Tibial nerve (tissue), 4 donors: ENCODE data around the gene GRHL1. TPM values are rescaled to one million over a fixed set of nuclear protein-coding genes. Genes with fewer than 3 reads are reported as not detected.

Source experiments
- DNase-seq, 2 donors: peaks; one replicate each; pipeline ENCODE4 v3.0.0-alpha.2; 2019; ENCODE audit warnings: low spot score in 2 of 2
- H3K27ac ChIP-seq, 4 donors: fragments of 200-600 bp; sonication (generic) in 3 of 4; one replicate each; pipeline ENCODE4 v1.5.1; 2017 to 2019; ENCODE audit warnings: mild to moderate bottlenecking in 1 of 4
- H3K27me3 ChIP-seq, 2 donors: fragments of 200-600 bp; sonication (generic) in 1 of 2; one replicate each; pipeline versions ENCODE4 v1.5.1 to v1.6.0; 2017 to 2019
- H3K36me3 ChIP-seq, 3 donors: fragments of 200-600 bp; sonication (generic); one replicate each; pipeline ENCODE4 v1.5.1; 2018 to 2019
- H3K4me1 ChIP-seq, 4 donors: fragments of 200-600 bp; sonication (generic) in 3 of 4; one replicate each; pipeline ENCODE4 v1.5.1; 2017 to 2019
- H3K4me3 ChIP-seq, 4 donors: fragments of 200-600 bp; sonication (generic) in 3 of 4; one replicate each; pipeline ENCODE4 v1.5.1; 2017 to 2019; ENCODE audit warnings: mild to moderate bottlenecking in 1 of 4, moderate library complexity in 1 of 4
- H3K9me3 ChIP-seq, 4 donors: fragments of 200-600 bp; sonication (generic) in 3 of 4; one replicate each; pipeline ENCODE4 v1.5.1; 2017 to 2019
- EP300 ChIP-seq, 2 donors: sonication (generic); formaldehyde crosslinking; IDR thresholded peaks; one replicate each; pipeline ENCODE4 v1.6.1; 2017; ENCODE audit warnings: antibody characterized with exemption in 2 of 2, mild to moderate bottlenecking in 1 of 2
- POLR2A ChIP-seq, 2 donors: fragments of 450-650 bp; IDR thresholded peaks; one replicate each; pipeline ENCODE4 v1.6.1; 2017; ENCODE audit warnings: antibody characterized with exemption in 2 of 2, mild to moderate bottlenecking in 2 of 2, moderate library complexity in 2 of 2
- WGBS, 2 donors: methylation state at CpG; one replicate each; pipeline ENCODE4 v1.1.5; 2018; 5-methylcytosine and 5-hydroxymethylcytosine counted together
- total RNA-seq, 4 donors: library from RNA; depleted of rRNA; stranded (reverse); fragments of >200 nt; gene quantifications; one replicate each; pipeline ENCODE4 v1.1.0, GENCODE V29; 2016
- TF ChIP-seq, protein P1 (sequence below), 5 experiments: fragments of 200-600 bp in 3 of 5; fragments of 450-650 bp in 2 of 5; sonication (generic) in 3 of 5; IDR thresholded peaks; one replicate each; pipeline ENCODE4 v1.5.1; 2016 to 2019; ENCODE audit warnings: antibody characterized with exemption in 5 of 5, mild to moderate bottlenecking in 3 of 5, moderate library complexity in 2 of 5

GRHL1 gene
- total RNA-seq, 4 donors from 2014 or later = 0.66 to 4.2 (median 2.3) TPM; not detected in 1

GRCh38 chr2:10022445-10022844 is 71.0 kb downstream of the GRHL1 start:
- H3K27me3 ChIP-seq = no peaks in the 10 kb centered on the region
- WGBS, 2 donors = 93 to 94% methylated on average over 4 of the region's 4 CpGs
- H3K27ac ChIP-seq = no peak overlapping the region
- no peak overlapping the region for H3K4me3 ChIP-seq
- TF ChIP-seq POLR2A (IDR thresholded peaks at IDR 0.05) (no peak), EP300 (IDR thresholded peaks at IDR 0.05) (no peak)
- TF ChIP-seq, protein P1, sequence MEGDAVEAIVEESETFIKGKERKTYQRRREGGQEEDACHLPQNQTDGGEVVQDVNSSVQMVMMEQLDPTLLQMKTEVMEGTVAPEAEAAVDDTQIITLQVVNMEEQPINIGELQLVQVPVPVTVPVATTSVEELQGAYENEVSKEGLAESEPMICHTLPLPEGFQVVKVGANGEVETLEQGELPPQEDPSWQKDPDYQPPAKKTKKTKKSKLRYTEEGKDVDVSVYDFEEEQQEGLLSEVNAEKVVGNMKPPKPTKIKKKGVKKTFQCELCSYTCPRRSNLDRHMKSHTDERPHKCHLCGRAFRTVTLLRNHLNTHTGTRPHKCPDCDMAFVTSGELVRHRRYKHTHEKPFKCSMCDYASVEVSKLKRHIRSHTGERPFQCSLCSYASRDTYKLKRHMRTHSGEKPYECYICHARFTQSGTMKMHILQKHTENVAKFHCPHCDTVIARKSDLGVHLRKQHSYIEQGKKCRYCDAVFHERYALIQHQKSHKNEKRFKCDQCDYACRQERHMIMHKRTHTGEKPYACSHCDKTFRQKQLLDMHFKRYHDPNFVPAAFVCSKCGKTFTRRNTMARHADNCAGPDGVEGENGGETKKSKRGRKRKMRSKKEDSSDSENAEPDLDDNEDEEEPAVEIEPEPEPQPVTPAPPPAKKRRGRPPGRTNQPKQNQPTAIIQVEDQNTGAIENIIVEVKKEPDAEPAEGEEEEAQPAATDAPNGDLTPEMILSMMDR (IDR thresholded peaks at IDR 0.05) = no peak
- DNase-seq = no peak
- no peaks in the 10 kb centered on the region for H3K4me1 ChIP-seq
- no peaks in the 10 kb centered on the region for H3K9me3 ChIP-seq
- H3K36me3 ChIP-seq = no peaks in the 10 kb centered on the region

- H3K9me3 ChIP-seq = no peaks in the 10 kb centered on the region
- no peaks in the 10 kb centered on the region for H3K36me3 ChIP-seq
- H3K27ac ChIP-seq = no peak overlapping the region
- H3K27me3 ChIP-seq = no peaks in the 10 kb centered on the region
- H3K4me3 ChIP-seq = no peak overlapping the region
- WGBS, 2 donors = 66 to 85% methylated on average over 10 of the region's 10 CpGs
- H3K4me1 ChIP-seq = peaks cover 0 to 3% (median 0%) of the 10 kb centered on the region in 4 donors
- TF ChIP-seq EP300 (IDR thresholded peaks at IDR 0.05) = no peak
- no peak for TF ChIP-seq POLR2A (IDR thresholded peaks at IDR 0.05)
- TF ChIP-seq, protein P1 (IDR thresholded peaks at IDR 0.05) = no peak
- no peak for DNase-seq
These were observed 71.6 kb downstream of the GRHL1 start for GRCh38 chr2:10022966-10023662.

DNA sequence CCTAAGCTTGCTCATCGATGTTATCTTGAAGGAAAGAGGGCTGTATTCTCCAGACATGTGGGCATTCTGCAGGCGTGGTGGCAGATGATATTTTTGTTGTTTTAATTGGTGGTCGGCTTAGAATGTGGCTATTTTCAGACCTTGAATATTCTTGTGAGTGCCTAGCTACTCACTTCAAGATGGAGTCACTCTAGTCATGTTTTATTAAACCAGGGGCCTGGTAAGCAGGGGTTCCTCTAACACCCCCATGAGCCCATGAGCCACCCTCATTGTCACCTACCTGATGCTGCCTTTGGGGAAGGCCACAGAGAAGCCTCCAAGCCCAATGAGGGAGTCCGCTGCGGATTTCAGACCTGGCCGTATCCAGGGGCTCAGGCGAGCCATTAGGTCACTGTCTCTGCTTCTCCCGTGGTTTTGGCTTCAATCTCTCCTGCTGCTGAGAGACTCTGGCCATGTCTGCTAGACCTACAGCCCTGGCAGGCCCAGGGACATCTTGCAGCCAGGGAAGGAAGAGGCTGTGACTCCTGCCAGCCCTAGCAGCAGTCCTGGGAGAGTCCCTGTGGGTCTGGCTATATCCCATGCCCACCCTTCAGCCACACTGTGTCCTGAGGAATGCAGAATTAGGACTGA is 75.6 kb downstream of the GRHL1 start:
- Histone ChIP-seq H3K9me3 (no peaks in the 10 kb centered on the region), H3K4me1 (peaks cover 0 to 26% (median 18%) of the 10 kb centered on the region in 4 donors)
- WGBS, 2 donors = 77 to 86% methylated on average over 8 of the region's 8 CpGs

DNA sequence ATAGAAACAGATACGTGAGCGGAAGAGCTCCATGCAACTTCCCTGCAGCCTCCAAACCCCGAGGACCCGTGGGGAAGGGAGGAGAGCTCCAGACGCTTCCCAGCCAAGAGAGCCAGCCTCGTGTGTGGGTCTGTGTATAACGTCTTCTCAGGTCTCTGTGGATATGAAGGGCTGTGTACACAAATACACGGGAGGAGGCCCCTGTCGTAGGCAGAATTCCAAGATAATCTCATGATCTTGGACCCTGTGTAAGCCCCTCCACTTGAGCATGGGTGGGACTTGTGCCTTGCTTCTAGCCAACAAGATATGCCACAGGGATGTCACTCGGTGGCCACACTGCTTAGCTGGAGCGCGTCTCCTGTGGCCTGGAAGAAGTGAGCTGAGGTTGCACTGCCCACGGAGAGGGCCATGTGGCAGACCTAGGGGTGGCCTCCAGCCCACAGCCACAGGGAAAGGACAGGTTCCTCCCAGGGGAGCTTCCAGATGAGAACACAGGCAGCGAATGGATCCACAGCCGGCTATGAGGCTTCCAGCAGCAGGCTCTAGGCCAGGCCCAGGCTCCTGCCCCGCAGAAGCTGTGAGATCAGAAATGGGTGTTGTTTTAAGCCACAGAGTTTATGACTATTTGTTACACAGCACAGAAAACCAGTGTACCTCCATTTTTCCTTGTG is 76.3 kb downstream of the GRHL1 start:
- Histone ChIP-seq H3K4me1 (peaks cover 0 to 26% (median 18%) of the 10 kb centered on the region in 4 donors), H3K4me3 (no peak overlapping the region), H3K9me3 (no peaks in the 10 kb centered on the region), H3K27me3 (no peaks in the 10 kb centered on the region), H3K27ac (peak overlapping the region in 1 of 4 donors; percentile 68), H3K36me3 (no peaks in the 10 kb centered on the region)
- WGBS, 2 donors = 81 to 88% methylated on average over 16 of the region's 16 CpGs
- DNase-seq = no peak
- TF ChIP-seq EP300 (IDR thresholded peaks at IDR 0.05) = no peak
- TF ChIP-seq, protein P1 (IDR thresholded peaks at IDR 0.05) = no peak
- no peak for TF ChIP-seq POLR2A (IDR thresholded peaks at IDR 0.05)

More for the DNA sequence above, 75.6 kb downstream of the GRHL1 start:
- no peak for TF ChIP-seq POLR2A (IDR thresholded peaks at IDR 0.05)
- no peak for TF ChIP-seq EP300 (IDR thresholded peaks at IDR 0.05)
- TF ChIP-seq, protein P1 (IDR thresholded peaks at IDR 0.05) = no peak
- Histone ChIP-seq H3K27ac (no peak overlapping the region), H3K36me3 (no peaks in the 10 kb centered on the region), H3K27me3 (no peaks in the 10 kb centered on the region), H3K4me3 (no peak overlapping the region)
- DNase-seq = no peak
